ENCODE data around the gene COX7B.
A peak's percentile ranks its signal among the peaks of the same experiment; 100 is the strongest.
"Not testable (repeated sequence)": the region's sequence is repeated elsewhere in the genome, so short reads cannot be mapped to it uniquely, and the experiment has no call there.

COX7B gene, protein sequence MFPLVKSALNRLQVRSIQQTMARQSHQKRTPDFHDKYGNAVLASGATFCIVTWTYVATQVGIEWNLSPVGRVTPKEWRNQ

GRCh38 chrX:77899081-77899828 lies at the start of gene COX7B:
Gene COX7B, plus strand, starts transcription at chrX:77899468. Its CDS starts 86 bp downstream, at chrX:77899554.
- peak; percentile 98 for FAIRE-seq

GRCh38 chrX:77875372-77875771 lies 23.9 kb upstream of the COX7B start:
- FAIRE-seq, result no peak

- not testable (repeated sequence) for FAIRE-seq
Measured at GRCh38 chrX:77881418-77881817, 17.9 kb upstream of the COX7B start.

DNA sequence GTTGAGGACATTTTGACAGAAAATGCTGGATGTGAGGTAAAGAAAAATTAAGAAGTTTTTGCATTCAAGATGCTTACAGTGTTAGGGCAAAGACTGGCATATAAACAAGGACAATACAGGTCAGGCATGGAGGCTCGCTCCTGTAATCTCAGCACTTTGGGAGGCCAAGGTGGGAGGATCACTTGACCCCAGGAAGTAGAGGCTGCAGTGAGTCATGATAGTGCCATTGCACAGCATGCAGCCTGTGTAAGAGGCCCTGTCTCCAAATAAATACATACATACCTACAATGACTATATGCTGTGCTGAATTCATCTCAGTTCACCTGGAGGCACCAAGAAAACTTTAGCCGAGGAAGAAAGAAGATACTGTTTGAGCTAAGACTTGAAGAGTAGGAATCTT lies 6.4 kb upstream of the COX7B start:
- no peak for FAIRE-seq

GRCh38 chrX:77893713-77894112 lies 5.6 kb upstream of the COX7B start:
- no peak for FAIRE-seq

GRCh38 chrX:77894921-77895886 lies 4.1 kb upstream of the COX7B start, which contains the start of gene MAGT1:
Gene MAGT1, minus strand, starts transcription at chrX:77895435. Its CDS starts 25 bp downstream, at chrX:77895410.
- FAIRE-seq, result peak; percentile 99

- no peak for FAIRE-seq
Measured at GRCh38 chrX:77900688-77901087, 1.4 kb downstream of the COX7B start.

GRCh38 chrX:77901506-77901905 lies 2.2 kb downstream of the COX7B start:
- no peak for FAIRE-seq

GRCh38 chrX:77910108-77910840 lies 11.0 kb downstream of the COX7B start, which contains the start of gene ATP7A:
Gene ATP7A, plus strand, starts transcription at chrX:77910693. Its CDS starts 60,949 bp downstream, at chrX:77971642.
- FAIRE-seq, result no peak

DNA sequence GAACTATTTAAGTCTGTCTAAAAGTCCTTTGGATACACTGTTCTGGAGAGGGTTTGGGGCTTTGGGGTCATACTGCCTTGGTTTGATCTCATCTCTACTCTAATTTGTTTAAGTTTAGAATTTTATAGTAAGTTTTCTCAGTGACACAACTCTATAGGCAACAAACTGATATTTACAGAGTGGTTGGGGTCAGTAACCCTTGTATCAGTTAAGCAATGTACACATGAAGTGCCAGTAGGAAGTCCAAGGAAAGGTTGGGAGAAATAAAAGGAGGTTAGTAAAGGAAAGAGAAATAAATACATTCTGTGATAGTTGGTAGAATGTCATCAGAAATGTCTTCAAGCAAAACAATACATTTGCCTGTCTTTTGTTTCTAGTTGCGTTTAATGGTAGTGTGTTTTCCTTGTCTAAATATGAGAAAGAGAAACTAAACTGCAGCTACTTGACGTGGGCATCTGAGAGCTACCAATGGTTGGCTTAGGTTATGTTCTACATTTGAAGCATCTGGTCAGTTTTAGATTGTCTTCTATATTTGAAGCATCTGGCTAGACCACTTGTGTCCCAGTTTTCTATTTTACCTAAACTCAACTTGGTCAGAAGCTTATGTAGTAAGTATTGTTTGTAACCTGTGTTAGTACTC lies 18.1 kb downstream of the COX7B start:
- no peak for FAIRE-seq

GRCh38 chrX:77918568-77918967 lies 19.3 kb downstream of the COX7B start:
- no peak for FAIRE-seq

- FAIRE-seq, result not testable (repeated sequence)
Measured at GRCh38 chrX:77919370-77919769, 20.1 kb downstream of the COX7B start.

DNA sequence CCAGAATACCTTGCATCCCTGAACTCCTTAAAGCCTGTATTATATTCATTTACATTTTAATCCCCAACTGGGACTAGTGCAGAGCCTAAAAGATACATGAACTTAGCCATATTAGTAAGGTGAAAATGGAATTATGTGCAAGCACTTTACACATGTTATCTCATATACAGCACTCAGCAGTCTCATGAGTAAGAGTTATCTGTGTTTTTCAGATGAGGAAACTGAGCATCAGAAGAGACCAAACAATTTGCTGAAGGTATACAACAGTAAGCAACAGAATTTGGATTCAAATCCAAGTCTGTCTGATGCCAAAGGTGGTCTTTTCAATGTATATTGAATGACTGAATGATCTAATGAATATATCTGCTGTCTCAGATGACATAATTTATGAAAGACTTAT lies 23.5 kb downstream of the COX7B start:
- no peak for FAIRE-seq

GRCh38 chrX:77924320-77924859 lies 25.1 kb downstream of the COX7B start:
- no peak for FAIRE-seq

DNA sequence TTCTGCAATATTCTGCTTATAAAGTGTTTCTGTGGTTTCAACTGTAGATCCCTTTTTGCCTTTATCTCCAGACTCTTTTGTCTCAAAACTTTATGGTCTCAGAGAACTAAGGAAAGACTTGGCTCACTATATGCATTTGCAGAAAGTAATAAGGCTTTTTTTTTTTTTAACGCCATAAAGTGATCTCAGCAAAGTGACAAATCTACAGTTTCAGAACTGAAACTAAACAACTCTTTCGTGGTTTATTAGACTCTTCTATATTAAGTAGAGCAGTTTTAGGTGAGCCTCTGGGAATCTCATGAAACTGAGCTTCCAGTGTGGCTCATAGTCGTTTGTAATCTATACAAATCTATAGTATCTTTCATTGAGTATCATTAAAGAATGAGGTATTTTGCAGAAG lies 26.5 kb downstream of the COX7B start:
- FAIRE-seq, result no peak

DNA sequence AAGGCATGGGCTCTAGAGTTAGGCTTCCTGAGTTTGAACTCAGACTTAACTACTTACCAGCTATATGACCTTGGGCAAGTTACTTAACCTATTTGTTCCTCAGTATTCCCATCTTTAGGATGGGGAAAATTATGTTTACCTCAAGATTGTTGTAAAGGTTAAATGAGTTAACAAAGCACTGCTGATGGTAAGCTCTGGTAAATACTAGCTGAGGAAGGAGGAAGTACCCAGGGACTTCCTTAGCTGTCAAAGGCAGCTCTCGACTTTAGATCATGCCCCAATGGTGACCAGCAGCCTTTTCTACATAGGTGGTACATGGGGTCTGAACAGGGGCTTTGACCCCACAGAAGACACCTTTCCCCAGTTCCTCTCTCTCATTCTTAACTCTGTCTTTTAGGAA lies 31.3 kb downstream of the COX7B start:
- no peak for FAIRE-seq

DNA sequence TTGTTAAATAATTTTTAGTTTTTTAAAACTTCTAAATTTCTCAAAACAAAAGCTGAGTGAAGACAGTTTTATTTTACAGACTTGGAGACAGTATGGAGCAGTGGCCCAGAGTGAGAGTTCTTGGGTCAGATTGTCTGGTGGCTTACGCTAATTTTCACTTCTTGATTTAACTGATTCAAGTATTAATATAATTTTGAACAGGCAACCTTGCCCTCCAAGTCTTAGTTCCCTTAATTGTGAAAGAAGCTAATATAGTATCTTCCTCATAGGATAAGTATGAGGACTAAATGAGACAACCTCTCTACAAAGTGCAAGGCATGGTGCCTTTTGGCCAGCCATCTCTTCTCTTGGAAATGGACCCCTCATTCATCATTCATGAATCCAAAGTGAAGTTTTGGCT lies 36.6 kb downstream of the COX7B start:
- no peak for FAIRE-seq

DNA sequence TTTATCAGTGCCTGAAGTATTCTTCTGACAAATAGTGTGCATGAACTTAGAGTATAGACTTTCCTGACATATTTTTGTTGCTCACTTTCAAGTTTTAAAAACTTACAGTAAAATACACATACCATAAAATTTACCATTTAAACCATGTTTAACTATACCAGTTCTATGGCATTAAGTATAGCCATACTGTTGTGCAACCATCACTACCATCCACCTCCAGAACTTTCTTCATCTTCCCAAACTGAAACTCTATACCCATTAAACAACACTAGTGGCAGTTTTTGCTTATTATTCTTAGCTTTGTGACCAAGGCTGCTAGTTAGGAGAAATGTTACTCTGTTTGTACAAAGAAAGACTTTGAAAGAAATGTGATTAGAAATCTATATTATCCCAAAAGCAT lies 37.0 kb downstream of the COX7B start:
- FAIRE-seq, result no peak

GRCh38 chrX:77937291-77937690 lies 38.0 kb downstream of the COX7B start:
- no peak for FAIRE-seq

- no peak for FAIRE-seq
Measured at GRCh38 chrX:77938083-77938680, 38.9 kb downstream of the COX7B start.

DNA sequence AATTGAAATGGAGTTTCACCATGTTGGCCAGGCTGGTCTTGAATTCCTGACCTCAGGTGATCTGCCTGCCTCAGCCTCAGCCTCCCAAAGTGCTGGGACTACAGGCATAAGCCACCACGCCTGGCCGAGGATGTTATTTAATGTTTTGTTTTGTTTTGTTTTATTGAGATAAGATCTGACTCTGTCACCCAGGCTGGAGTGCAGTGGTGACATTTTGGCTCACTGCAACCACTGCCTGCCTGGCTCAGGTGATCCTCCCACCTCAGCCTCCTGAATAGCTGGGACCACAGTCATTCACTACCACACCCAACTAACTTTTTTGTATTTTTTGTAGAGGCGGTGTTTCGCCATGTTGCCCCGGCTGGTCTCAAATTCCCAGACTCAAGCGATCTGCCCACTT lies 45.8 kb downstream of the COX7B start:
- not testable (repeated sequence) for FAIRE-seq
